Activated CD8-positive, alpha-beta T cell treated with anti-CD3 and anti-CD28 coated beads, Interleukin-2, amount 10 ng/mL, durations not matched to agents 7 days and 5 days (primary cell): Measurements from ENCODE around the gene SUN5. TPM values are rescaled to one million over a fixed set of nuclear protein-coding genes. Genes with fewer than 3 reads are reported as not detected.

Experiments used
- ATAC-seq: fragments of 150-1000 bp; cut with Tn5 transposase; one replicate; pipeline ENCODE4 v1.10.0; 2021; ENCODE audit warnings: moderate library complexity
- CTCF ChIA-PET: fragments of 350-600 bp; sonication (Branson Sonifier 250); formaldehyde crosslinking; loops from one replicate; lab custom pipeline; 2021; ENCODE audit warnings: antibody characterized with exemption; lab: Charles Lee
- POLR2A ChIA-PET: fragments of 350-600 bp; sonication (Branson Sonifier 250); formaldehyde crosslinking; loops from one replicate; lab custom pipeline; 2021; ENCODE audit warnings: antibody characterized with exemption; lab: Charles Lee
- DNase-seq: peaks from one replicate; pipeline ENCODE4 v3.0.0-alpha.2; 2020
- H3K27ac Mint-ChIP-seq: one replicate; pipeline ENCODE4 v1.8.0; 2021; ENCODE audit warnings: mild to moderate bottlenecking, mixed read lengths
- H3K27me3 Mint-ChIP-seq: one replicate; pipeline ENCODE4 v1.8.0; 2021; ENCODE audit warnings: low read depth, mixed read lengths
- H3K36me3 Mint-ChIP-seq: one replicate; pipeline ENCODE4 v1.8.0; 2021; ENCODE audit warnings: low read depth, mixed read lengths
- H3K4me1 Mint-ChIP-seq: one replicate; pipeline ENCODE4 v1.8.0; 2021; ENCODE audit warnings: low read depth, mixed read lengths
- H3K4me3 Mint-ChIP-seq: one replicate; pipeline ENCODE4 v1.8.0; 2021; ENCODE audit warnings: mild to moderate bottlenecking, mixed read lengths
- H3K9me3 Mint-ChIP-seq: one replicate; pipeline ENCODE4 v1.8.0; 2022; ENCODE audit warnings: mixed read lengths; ENCODE audit not compliant: insufficient read depth
- total RNA-seq, 2 experiments: library from RNA; stranded (reverse); gene quantifications; one replicate each; pipeline ENCODE4 v1.2.3, GENCODE V29; 2021

The SUN5 gene
- total RNA-seq, 2 experiments from 2014 or later = not detected

GRCh38 chr20:33017542-33017941 is 13.3 kb upstream of the SUN5 start:
- Mint-ChIP-seq H3K36me3 (no peaks in the 10 kb centered on the region), H3K4me3 (no peak overlapping the region), H3K9me3 (no peaks in the 10 kb centered on the region), H3K4me1 (no peaks in the 10 kb centered on the region), H3K27me3 (no peaks in the 10 kb centered on the region), H3K27ac (peak overlapping the region; percentile 2)
- DNase-seq = no peak
- POLR2A ChIA-PET = no interaction called here
- no peak for ATAC-seq
- CTCF ChIA-PET = no interaction called here

- ATAC-seq = no peak
- H3K4me1 Mint-ChIP-seq = no peaks in the 10 kb centered on the region
- no peak for DNase-seq
- no peak overlapping the region for H3K27ac Mint-ChIP-seq
- ChIA-PET POLR2A (interaction anchor here (0.5 to 0.6 kb wide), 2 partner anchors 260 to 324 kb away, joined by 3 to 4 read pairs; no protein-coding TSS in a partner anchor), CTCF (no interaction called here)
- no peaks in the 10 kb centered on the region for H3K9me3 Mint-ChIP-seq
- H3K27me3 Mint-ChIP-seq = no peaks in the 10 kb centered on the region
- H3K36me3 Mint-ChIP-seq = no peaks in the 10 kb centered on the region
- H3K4me3 Mint-ChIP-seq = no peak overlapping the region
Measured at GRCh38 chr20:33016581-33017109, 12.4 kb upstream of the SUN5 start.

- peak overlapping the region; percentile 55 for H3K27ac Mint-ChIP-seq
- ATAC-seq = no peak
- H3K9me3 Mint-ChIP-seq = no peaks in the 10 kb centered on the region
- no peak overlapping the region for H3K4me3 Mint-ChIP-seq
- POLR2A ChIA-PET = interaction anchor here (0.5 to 0.6 kb wide), 2 partner anchors 259 to 325 kb away, joined by 3 to 4 read pairs; no protein-coding TSS in a partner anchor
- H3K4me1 Mint-ChIP-seq = no peaks in the 10 kb centered on the region
- H3K27me3 Mint-ChIP-seq = no peaks in the 10 kb centered on the region
- CTCF ChIA-PET = no interaction called here
- DNase-seq = no peak
- no peaks in the 10 kb centered on the region for H3K36me3 Mint-ChIP-seq
Measured at GRCh38 chr20:33015700-33016580, 11.7 kb upstream of the SUN5 start.

GRCh38 chr20:33015114-33015484 is 10.9 kb upstream of the SUN5 start:
- Mint-ChIP-seq H3K9me3 (no peaks in the 10 kb centered on the region), H3K4me1 (no peaks in the 10 kb centered on the region), H3K4me3 (no peak overlapping the region), H3K27ac (no peak overlapping the region), H3K36me3 (no peaks in the 10 kb centered on the region), H3K27me3 (no peaks in the 10 kb centered on the region)
- ChIA-PET CTCF (no interaction called here), POLR2A (no interaction called here)
- ATAC-seq = no peak
- no peak for DNase-seq

DNA sequence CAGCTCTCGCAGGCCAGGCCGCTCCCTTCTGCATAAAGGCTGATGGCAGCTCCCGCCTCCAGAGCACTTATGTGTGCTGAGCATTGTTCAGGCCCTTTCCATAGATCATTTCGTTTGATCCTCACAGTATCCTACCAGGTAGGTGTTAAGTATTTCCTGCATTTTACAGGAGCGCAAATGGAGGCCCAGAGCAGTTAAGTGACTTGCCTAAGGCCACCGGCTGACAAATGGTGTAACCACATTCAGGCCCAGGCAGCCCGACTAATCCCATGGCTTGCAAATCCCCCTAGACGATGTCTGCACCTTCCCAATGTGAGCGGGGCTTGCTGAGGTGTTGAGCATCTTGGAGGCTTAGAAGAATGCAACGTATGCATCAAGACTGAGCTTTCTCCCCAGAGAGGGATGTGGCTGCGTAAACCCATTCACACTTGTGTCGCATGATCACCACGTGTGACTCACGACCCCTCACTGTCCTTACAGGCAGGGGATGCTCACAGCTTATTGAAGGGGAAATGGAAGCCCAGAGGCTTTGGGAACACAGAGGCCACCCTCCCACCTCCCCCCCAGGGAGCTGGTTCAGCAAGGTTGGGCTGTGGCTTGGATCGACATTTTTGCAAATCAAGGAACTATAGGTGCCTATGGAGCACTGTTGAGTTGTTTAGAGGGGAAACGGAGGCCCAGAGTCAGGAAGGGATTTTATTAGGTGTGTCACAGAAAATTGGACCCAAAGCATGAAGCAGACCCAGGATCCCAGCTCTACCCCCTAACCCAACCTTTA is 10.3 kb upstream of the SUN5 start:
- H3K4me3 Mint-ChIP-seq = no peak overlapping the region
- ATAC-seq = no peak

GRCh38 chr20:33013701-33014326 is 9.6 kb upstream of the SUN5 start:
- no peaks in the 10 kb centered on the region for H3K4me1 Mint-ChIP-seq
- no peaks in the 10 kb centered on the region for H3K9me3 Mint-ChIP-seq
- no peak for ATAC-seq
- no peak overlapping the region for H3K4me3 Mint-ChIP-seq
- no peaks in the 10 kb centered on the region for H3K27me3 Mint-ChIP-seq
- no peaks in the 10 kb centered on the region for H3K36me3 Mint-ChIP-seq
- ChIA-PET CTCF (interaction anchor here (1.3 to 1.9 kb wide), 2 partner anchors 9 to 18 kb away, joined by 4 to 6 read pairs; no protein-coding TSS in a partner anchor), POLR2A (no interaction called here)
- H3K27ac Mint-ChIP-seq = no peak overlapping the region
- no peak for DNase-seq

More for the DNA sequence above, 10.3 kb upstream of the SUN5 start:
- Mint-ChIP-seq H3K36me3 (no peaks in the 10 kb centered on the region), H3K27ac (no peak overlapping the region), H3K9me3 (no peaks in the 10 kb centered on the region), H3K4me1 (no peaks in the 10 kb centered on the region), H3K27me3 (no peaks in the 10 kb centered on the region)
- ChIA-PET POLR2A (no interaction called here), CTCF (interaction anchor here (1.3 kb wide), 1 partner anchor 9 kb away, joined by 4 read pairs; no protein-coding TSS in a partner anchor)
- no peak for DNase-seq

- no peaks in the 10 kb centered on the region for H3K27me3 Mint-ChIP-seq
- DNase-seq (no peak), ATAC-seq (no peak)
- H3K4me3 Mint-ChIP-seq = no peak overlapping the region
- ChIA-PET CTCF (interaction anchor here (0.9 to 1.9 kb wide), 2 partner anchors 17 to 287 kb away, joined by 3 to 6 read pairs; no protein-coding TSS in a partner anchor), POLR2A (no interaction called here)
- H3K27ac Mint-ChIP-seq = no peak overlapping the region
- no peaks in the 10 kb centered on the region for H3K4me1 Mint-ChIP-seq
- H3K9me3 Mint-ChIP-seq = no peaks in the 10 kb centered on the region
- H3K36me3 Mint-ChIP-seq = no peaks in the 10 kb centered on the region
Measured at GRCh38 chr20:33012327-33013189, 8.3 kb upstream of the SUN5 start.

- ChIA-PET CTCF (no interaction called here), POLR2A (interaction anchor here (0.5 kb wide), 1 partner anchor 1213 kb away, joined by 3 read pairs; no protein-coding TSS in a partner anchor)
- Mint-ChIP-seq H3K36me3 (no peaks in the 10 kb centered on the region), H3K27me3 (no peaks in the 10 kb centered on the region), H3K27ac (no peak overlapping the region), H3K9me3 (no peaks in the 10 kb centered on the region), H3K4me3 (no peak overlapping the region), H3K4me1 (no peaks in the 10 kb centered on the region)
- ATAC-seq (no peak), DNase-seq (no peak)
Measured at GRCh38 chr20:33010674-33011449, 6.6 kb upstream of the SUN5 start.

GRCh38 chr20:33010133-33010504 is 5.9 kb upstream of the SUN5 start:
- peaks cover 3% of the 10 kb centered on the region for H3K4me1 Mint-ChIP-seq
- CTCF ChIA-PET = no interaction called here

More at GRCh38 chr20:33010133-33010504, 5.9 kb upstream of the SUN5 start:
- Mint-ChIP-seq H3K27ac (no peak overlapping the region), H3K36me3 (peaks cover 3% of the 10 kb centered on the region), H3K9me3 (no peaks in the 10 kb centered on the region), H3K4me3 (no peak overlapping the region), H3K27me3 (no peaks in the 10 kb centered on the region)
- DNase-seq = no peak
- no peak for ATAC-seq
- POLR2A ChIA-PET = no interaction called here
